T47D (cell line): Measurements from ENCODE around the gene PHF24.

Source experiments
- DNase-seq, 2 experiments: peaks; one replicate each; pipeline versions ENCODE4 v3.0.0 to v3.0.0-alpha.2; 2011 to 2012; ENCODE audit warnings: low read depth in 1 of 2, low spot score in 1 of 2
- JUND ChIP-seq: IDR thresholded peaks from 2 replicates; pipeline ENCODE4 v1.6.1; 2012; ENCODE audit warnings: low read depth
- in situ Hi-C: cut with HindIII; loops from 2 replicates; pipeline ENCODE4 v1.10.0; 2016; ENCODE audit warnings: low sequenced_read_pairs, low pct_unique_long_range_greater_than_20kb

Gene PHF24

GRCh38 chr9:34963552-34963951, 5.5 kb downstream of the PHF24 start:
- in situ Hi-C loops: no loop called here
- DNase-seq: no peak
- no peak for TF ChIP-seq JUND

GRCh38 chr9:34964458-34964857, 6.4 kb downstream of the PHF24 start:
- no peak for TF ChIP-seq JUND
- in situ Hi-C loops: no loop called here
- DNase-seq: no peak

DNA sequence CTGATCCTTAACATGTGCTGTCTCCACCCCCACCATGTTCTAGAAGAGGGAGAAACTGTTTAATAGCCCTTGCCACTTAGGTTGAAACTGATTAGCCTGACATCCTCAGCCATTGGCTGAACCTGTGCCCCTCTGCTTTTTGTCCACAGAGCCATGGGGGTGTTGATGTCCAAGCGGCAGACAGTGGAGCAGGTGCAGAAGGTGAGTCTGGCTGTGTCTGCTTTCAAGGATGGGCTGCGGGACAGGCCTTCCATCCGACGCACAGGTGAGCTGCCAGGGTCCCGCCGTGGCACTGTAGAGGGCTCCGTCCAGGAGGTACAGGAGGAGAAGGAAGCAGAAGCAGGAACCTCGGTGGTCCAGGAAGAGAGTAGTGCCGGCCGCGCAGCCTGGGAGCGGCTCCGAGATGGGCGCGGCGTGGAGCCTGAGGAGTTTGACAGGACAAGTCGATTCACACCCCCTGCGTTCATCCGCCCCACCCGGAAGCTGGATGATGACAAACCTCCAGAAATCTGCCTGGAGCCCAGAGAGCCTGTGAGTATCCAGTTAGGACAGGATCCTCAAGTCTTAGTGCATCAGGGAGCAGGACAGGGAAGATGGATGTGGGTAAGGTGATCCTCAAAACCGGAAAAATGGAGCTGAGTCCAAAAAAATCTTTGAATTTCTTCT, 13.2 kb downstream of the PHF24 start:
- in situ Hi-C loops: no loop called here
- TF ChIP-seq JUND: no peak
- no peak for DNase-seq

GRCh38 chr9:34974664-34975063, 16.6 kb downstream of the PHF24 start:
- in situ Hi-C loops: no loop called here
- TF ChIP-seq JUND: no peak
- DNase-seq: no peak

- TF ChIP-seq JUND: no peak
- no peak for DNase-seq
- in situ Hi-C loops: no loop called here
Measured at GRCh38 chr9:34976441-34976840, 18.4 kb downstream of the PHF24 start.

GRCh38 chr9:34976992-34977391, 18.9 kb downstream of the PHF24 start:
- DNase-seq: no peak
- in situ Hi-C loops: no loop called here

GRCh38 chr9:34980181-34980761, 22.2 kb downstream of the PHF24 start:
- DNase-seq: no peak
- no peak for TF ChIP-seq JUND
- in situ Hi-C loops: no loop called here

More at GRCh38 chr9:34976992-34977391, 18.9 kb downstream of the PHF24 start:
- no peak for TF ChIP-seq JUND

- in situ Hi-C loops: no loop called here
Measured at GRCh38 chr9:34982361-34982760, 24.3 kb downstream of the PHF24 start.

DNA sequence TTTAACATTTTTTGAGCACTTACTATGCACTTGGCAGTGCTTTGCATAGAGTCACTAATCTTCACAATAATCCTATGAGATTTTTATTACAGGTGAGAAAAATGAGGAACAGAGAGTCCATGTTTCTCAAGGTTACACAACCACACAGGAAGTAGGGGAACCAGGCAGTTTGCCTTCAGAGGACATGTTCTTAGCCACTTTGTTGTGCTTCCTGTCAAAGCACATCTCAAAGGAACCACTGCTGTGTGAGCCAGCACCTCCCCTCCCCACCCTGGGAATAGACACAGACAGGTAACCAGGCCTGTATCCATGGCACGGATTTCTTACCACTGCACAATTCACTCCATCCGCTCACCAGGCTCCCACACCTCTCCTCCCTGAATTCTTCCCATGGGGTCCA, 25.1 kb downstream of the PHF24 start:
- no peak for DNase-seq
- in situ Hi-C loops: no loop called here

More at GRCh38 chr9:34982361-34982760, 24.3 kb downstream of the PHF24 start:
- no peak for TF ChIP-seq JUND
- no peak for DNase-seq

DNA sequence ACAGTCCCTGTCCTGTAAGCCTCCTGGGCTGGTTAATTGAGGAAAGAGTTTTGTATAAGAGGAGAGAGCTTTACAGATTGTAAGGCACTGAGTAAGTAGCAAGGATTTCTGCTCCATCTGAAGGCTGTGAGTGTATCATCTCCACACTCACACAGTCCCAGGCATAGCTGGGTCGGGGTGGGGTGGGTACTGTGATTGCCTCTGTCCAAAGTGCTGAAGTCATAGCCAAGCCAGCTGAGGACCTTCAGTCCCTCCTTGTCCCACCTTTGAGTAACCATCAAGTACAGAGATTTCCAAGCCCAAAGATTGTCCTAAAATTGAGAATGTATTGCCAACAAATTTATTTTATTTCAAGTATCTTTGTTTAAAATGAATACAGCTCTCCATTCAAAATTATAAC, 26.0 kb downstream of the PHF24 start:
- no peak for TF ChIP-seq JUND
- in situ Hi-C loops: no loop called here
- peak in 1 of 2 experiments; percentile 55 for DNase-seq

More for the DNA sequence above, 25.1 kb downstream of the PHF24 start:
- TF ChIP-seq JUND: no peak

DNA sequence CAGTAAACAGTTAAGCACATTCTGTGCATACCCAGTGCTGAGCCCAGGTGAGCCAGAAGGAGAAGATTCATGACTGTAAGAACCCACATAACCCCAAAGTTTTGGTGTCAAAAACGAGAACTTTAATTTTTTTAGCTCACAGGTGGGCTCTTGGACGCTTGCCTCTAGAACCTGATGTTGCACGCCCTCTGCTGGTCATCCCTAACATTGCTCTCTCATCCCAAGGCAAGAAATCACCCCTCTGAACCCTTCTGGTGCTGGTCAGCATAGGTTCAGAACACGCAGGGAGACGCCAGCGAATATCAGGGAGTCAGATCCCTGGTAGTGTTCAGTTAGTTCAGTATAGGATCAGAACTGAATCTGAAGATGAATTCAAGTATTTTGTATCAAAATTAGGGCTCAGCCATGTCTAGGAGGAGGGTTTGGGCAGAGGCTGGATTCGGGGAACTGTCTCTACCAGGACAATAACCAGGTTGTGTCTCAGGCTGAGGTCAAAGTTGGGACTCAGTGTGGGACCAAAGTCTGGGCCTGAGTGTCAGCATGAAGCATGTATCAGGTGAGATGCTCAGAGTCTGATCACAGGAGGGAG, 27.3 kb downstream of the PHF24 start:
- in situ Hi-C loops: no loop called here
- no peak for TF ChIP-seq JUND
- peak in 1 of 2 experiments; percentile 69 for DNase-seq

DNA sequence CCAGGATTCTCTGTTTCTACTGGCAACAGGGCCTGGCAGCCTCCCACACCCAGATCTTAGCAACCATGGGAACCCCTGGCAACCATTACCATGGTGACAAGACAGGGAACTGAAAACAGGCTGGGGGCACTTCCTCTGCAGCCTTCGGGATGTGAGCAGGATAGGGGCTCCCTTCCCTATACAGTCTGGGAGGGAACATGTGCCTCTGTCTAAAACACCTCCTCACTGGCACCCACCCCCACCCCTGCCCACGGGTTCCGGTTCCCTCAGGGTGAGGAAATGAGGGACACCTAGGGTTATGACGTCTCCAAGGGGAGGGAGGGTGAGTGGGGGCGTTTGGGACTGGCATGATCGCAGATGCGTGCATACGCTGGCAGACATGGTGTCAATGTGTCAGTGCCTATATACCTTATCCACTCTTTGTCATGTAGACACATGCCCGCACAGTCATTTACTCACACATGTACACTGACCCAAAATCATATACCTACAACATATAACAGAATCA, 28.5 kb downstream of the PHF24 start:
- TF ChIP-seq JUND: no peak
- DNase-seq: no peak
- in situ Hi-C loops: no loop called here
